Measurements from ENCODE around the gene TNRC6B.
"Not testable (repeated sequence)": the region's sequence is repeated elsewhere in the genome, so short reads cannot be mapped to it uniquely, and the experiment has no call there.

Gene TNRC6B

GRCh38 chr22:40178417-40179409 is 988 bp downstream of the TNRC6B start:
- TF ChIP-seq CTCF (IDR thresholded peaks at IDR 0.05; ENCODE audit: borderline replicate concordance, insufficient read depth, low read depth, low read length): no peak
- peak overlapping the region; percentile 66 for H3K4me3 ChIP-seq (ENCODE audit: low read depth, low read length)

GRCh38 chr22:40179526-40179925 is 1.8 kb downstream of the TNRC6B start:
- H3K4me3 ChIP-seq (ENCODE audit: low read depth, low read length): peak overlapping the region; percentile 66
- no peak for TF ChIP-seq CTCF (IDR thresholded peaks at IDR 0.05; ENCODE audit: borderline replicate concordance, insufficient read depth, low read depth, low read length)

DNA sequence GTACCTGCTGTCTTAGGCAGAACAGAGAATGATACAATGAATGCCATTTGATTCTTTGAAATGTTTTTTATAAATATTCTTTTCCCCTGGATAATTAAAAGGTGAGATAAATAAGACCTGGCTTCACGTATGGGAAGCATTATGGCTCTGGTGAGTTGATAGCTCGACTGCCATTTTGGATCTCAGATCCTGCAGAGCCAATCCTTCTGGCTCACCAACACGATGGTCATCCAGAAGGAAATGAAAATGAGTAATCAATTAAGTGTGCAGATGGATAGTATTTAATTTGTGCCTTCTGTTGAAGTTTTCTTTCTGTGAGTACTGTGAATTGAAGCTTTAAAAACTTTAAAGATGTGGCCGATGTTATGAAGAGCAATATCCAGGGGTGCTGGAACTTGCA is 2.7 kb downstream of the TNRC6B start:
- no peak overlapping the region for H3K4me3 ChIP-seq (ENCODE audit: low read depth, low read length)
- TF ChIP-seq CTCF (IDR thresholded peaks at IDR 0.05; ENCODE audit: borderline replicate concordance, insufficient read depth, low read depth, low read length): no peak

DNA sequence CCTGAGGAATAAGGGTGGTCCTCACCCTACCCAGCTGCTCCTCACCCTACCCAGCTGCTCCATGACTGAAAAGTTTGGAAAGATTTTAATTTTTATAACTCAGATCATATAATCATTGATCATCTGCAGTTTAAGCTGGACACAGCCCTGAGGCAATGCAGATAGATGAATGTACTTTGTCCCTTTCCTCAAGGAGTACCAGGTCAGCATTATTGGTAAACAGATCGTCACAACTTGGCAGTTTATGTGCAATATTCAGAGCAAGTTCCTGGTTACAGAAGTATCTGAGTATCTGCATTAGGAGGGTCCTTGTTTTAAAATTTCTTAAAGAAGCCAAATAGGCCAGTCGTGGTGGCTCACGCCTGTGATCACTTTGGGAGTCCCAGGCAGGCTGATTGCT is 3.6 kb downstream of the TNRC6B start:
- no peak overlapping the region for H3K4me3 ChIP-seq (ENCODE audit: low read depth, low read length)
- no peak for TF ChIP-seq CTCF (IDR thresholded peaks at IDR 0.05; ENCODE audit: borderline replicate concordance, insufficient read depth, low read depth, low read length)

DNA sequence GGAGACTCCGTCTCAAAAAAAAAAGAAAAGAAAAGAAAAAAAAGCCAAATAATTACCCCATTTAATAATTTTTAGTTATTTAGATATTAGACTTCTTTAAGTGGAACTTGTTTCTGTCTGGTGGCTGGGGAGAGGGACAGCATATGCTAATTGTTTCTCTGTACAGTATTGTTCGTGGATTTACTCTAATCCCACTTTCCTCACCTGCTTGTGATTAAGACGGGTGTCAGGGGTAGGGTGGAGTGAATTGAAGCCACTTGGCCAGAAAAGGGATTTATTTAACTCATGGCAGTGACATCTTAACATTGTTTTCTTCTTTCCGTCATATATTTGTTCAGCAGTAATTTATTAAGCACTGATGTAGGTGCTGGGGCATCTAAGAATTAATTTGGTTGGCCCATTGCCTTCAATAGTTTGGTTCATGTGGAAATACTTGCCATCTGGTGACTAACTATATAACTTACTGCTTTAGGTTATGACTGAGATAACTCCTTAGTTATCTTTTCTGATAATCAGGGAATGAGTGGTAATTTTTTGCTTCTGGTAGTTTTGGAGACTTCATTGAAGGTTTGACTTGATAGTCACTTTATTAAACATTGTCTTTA is 4.6 kb downstream of the TNRC6B start:
- H3K4me3 ChIP-seq (ENCODE audit: low read depth, low read length): no peak overlapping the region
- TF ChIP-seq CTCF (IDR thresholded peaks at IDR 0.05; ENCODE audit: borderline replicate concordance, insufficient read depth, low read depth, low read length): no peak

GRCh38 chr22:40183029-40183581 is 5.4 kb downstream of the TNRC6B start:
- H3K4me3 ChIP-seq (ENCODE audit: low read depth, low read length): no peak overlapping the region
- TF ChIP-seq CTCF (IDR thresholded peaks at IDR 0.05; ENCODE audit: borderline replicate concordance, insufficient read depth, low read depth, low read length): no peak

DNA sequence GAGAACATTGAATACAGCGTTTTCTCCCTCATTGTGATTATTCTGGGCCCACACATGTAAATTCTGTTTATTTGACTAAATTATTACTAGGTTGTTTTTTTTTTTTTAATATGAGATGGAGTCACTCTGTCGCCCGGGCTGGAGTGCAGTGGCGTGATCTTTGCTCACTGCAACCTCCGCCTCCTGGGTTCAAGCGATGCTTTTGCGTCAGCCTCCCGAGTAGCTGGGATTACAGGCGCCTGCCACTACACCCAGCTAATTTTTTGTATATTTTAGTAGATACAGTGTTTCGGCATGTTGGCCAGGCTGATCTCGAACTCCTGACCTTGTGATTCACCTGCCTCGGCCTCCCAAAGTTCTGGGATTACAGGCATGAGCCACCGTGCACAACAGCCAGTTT is 5.9 kb downstream of the TNRC6B start:
- not testable (repeated sequence) for H3K4me3 ChIP-seq (ENCODE audit: low read depth, low read length)
